ENCODE results near the gene RRP8.

RRP8 gene

DNA sequence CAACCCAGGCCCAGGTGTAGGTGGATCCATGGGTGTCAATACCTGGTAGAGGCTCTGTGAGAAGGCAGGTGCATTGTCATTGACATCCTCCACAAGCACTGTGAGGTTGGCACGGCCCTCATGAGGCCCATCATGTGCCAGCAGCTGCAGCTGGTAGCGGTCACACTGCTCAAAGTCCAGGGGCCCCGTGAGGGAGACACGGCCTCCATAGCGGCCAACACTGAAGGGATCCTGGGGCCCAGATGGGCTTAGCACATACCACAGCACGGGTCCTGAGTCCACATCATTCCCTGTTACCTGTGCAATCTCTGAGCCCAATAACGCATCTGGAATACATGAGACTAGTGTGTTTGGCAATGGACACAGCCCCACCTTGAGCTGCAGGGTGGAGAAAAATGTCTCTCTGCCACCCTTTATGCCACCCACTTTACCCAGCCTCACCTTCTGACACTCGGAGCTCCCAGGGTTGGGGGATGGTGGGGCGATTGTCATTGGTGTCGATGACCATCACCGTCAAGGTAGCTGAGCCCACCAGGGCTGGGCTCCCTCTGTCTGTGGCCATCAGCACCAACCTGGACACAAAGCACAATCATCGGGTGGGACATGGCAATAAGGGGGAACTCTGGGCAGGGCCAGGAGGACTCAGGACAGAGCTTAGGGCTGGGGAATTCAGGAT is 21.9 kb upstream of the RRP8 start:
- H3K4me3 ChIP-seq (ENCODE audit: low read length in 2 of 2), result no peak overlapping the region
- H3K4me1 ChIP-seq (ENCODE audit: control insufficient read depth, insufficient read depth, low read length), result no peaks in the 10 kb centered on the region
- no peaks in the 10 kb centered on the region for H3K27me3 ChIP-seq (ENCODE audit: control insufficient read depth in 1 of 2, insufficient read depth in 2 of 2, low read length in 2 of 2)
- H3K9ac ChIP-seq (ENCODE audit: low read length in 2 of 2), result no peak overlapping the region
- H3K36me3 ChIP-seq (ENCODE audit: control insufficient read depth in 2 of 2, insufficient read depth in 2 of 2, low read length in 2 of 2), result peaks cover 55 to 58% of the 10 kb centered on the region in 2 donors
- no peaks in the 10 kb centered on the region for H3K9me3 ChIP-seq (ENCODE audit: control insufficient read depth in 2 of 2, low read length in 2 of 2)
- H3K27ac ChIP-seq (ENCODE audit: low read length), result no peak overlapping the region

DNA sequence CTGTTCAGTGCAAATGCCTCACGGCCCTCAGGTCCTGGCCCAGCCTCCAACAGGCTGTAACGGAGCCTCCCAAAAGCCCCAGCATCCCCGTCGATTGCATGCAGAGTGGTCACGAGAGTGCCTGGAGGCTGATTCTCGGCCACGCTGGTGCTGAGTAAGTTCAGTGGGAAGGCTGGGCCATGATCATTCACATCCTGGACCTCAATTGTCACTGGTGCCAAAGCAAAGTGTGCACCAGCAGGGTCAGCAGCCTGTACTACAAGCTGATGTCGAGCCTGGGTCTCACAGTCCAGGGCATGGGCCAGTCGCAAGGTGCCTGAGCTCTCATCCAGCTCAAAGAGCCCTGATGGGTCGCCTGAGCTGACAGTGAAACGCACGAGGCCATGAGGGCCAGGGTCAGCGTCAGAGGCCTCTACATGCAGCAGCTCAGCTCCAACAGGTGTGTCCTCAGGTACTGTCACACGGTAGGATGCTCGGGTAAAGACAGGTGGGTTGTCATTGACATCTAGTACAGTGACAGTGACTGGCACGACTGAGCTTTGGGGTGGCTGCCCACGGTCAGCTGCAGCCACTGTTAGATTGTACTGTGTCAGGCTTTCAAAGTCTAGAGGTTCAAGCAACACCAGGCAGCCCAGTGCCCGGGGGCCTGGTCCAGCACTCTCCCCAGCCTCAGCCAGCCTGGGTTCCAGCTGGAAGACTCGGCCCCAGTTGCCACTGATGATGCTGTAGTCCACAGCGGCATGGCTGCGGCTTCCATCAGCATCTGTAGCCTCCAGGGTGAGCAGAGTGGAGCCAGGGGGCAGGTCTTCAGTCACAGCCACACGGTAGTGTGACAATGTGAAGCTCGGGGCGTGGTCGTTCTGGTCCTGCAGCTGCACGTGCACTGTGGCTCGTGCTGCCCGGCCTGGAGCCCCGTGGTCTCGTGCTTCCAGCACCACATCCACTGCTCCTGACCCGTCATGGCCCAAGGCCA is 20.3 kb upstream of the RRP8 start:
- Histone ChIP-seq H3K36me3 (ENCODE audit: control insufficient read depth in 2 of 2, insufficient read depth in 2 of 2, low read length in 2 of 2) (peaks cover 42 to 45% of the 10 kb centered on the region in 2 donors), H3K9ac (ENCODE audit: low read length in 2 of 2) (no peak overlapping the region), H3K4me1 (ENCODE audit: control insufficient read depth, insufficient read depth, low read length) (peaks cover 12% of the 10 kb centered on the region), H3K27ac (ENCODE audit: low read length) (no peak overlapping the region), H3K27me3 (ENCODE audit: control insufficient read depth in 1 of 2, insufficient read depth in 2 of 2, low read length in 2 of 2) (no peaks in the 10 kb centered on the region), H3K4me3 (ENCODE audit: low read length in 2 of 2) (no peak overlapping the region), H3K9me3 (ENCODE audit: control insufficient read depth in 2 of 2, low read length in 2 of 2) (no peaks in the 10 kb centered on the region)

DNA sequence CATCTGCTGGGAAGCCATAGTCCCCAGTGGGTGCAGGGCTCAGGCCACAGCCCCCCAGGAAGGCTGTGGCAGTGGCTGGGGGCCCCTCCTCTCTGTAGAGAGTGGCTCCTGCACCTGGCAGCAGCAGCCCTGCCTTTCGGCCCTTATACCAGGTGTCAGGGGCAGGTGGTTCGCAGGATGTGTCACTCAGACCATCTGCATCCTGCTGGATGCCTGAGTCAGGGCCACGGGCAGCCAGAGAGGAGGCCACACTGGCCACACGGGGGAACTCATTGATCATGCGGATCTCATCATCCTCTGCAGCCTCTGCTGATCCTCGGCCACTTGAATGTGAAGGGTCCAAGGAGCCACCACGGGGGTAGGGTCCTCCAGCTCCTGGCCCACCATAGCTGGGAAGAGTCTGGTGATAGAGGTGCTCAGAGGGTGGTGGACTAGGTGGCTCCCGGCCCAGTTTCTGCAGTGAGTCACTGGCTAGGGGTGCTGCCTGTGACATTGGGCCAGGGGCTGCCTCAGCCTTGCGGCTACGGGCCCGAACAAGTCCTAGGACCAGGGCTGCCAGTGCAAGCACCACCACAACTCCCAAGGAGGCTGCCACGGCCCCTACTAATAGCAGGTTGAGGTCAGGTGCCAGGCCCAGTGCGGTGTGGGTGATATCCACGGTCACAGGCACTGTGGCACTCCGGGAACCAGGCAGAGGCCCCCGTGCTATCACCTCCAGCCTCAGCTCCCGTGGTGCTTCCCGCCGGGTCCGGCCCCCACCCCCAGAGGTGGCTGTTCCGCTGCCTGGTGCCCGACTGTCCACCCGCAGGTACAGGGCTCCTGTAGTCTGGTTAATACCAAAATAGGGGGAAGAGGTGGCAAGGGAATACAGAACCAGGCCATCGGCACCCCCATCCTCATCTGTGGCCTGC is 19.1 kb upstream of the RRP8 start:
- Histone ChIP-seq H3K4me3 (ENCODE audit: low read length in 2 of 2) (no peak overlapping the region), H3K9me3 (ENCODE audit: control insufficient read depth in 2 of 2, low read length in 2 of 2) (no peaks in the 10 kb centered on the region), H3K27ac (ENCODE audit: low read length) (no peak overlapping the region), H3K9ac (ENCODE audit: low read length in 2 of 2) (no peak overlapping the region), H3K27me3 (ENCODE audit: control insufficient read depth in 1 of 2, insufficient read depth in 2 of 2, low read length in 2 of 2) (no peaks in the 10 kb centered on the region), H3K4me1 (ENCODE audit: control insufficient read depth, insufficient read depth, low read length) (peaks cover 22% of the 10 kb centered on the region), H3K36me3 (ENCODE audit: control insufficient read depth in 2 of 2, insufficient read depth in 2 of 2, low read length in 2 of 2) (peaks cover 34 to 40% of the 10 kb centered on the region in 2 donors)

DNA sequence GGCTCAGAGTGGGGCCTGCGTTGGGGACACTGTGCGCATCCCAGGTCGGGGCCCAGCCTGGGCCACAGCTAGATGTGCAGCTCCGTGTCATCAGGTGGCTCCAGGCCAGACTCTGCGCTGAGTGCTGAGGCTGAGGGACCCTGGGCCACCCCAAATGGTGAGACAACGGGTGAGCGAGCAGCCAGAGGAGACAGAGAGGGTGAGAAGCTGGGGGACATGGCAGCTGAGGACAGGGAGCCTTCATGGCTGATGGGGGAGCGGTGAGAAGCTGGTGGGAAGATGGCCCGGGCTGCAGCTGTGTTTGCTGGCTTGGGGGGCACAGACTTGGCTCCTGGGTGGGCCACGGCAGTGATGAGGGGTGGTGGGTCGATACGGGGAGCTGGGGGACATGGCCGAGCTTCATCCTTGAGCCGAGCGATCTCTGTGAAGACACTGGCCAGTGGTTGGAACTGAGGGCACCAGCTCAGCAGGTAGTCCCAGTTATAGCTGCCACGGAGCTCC is 18.3 kb upstream of the RRP8 start:
- H3K36me3 ChIP-seq (ENCODE audit: control insufficient read depth in 2 of 2, insufficient read depth in 2 of 2, low read length in 2 of 2), result peaks cover 28 to 36% of the 10 kb centered on the region in 2 donors
- H3K27me3 ChIP-seq (ENCODE audit: control insufficient read depth in 1 of 2, insufficient read depth in 2 of 2, low read length in 2 of 2), result no peaks in the 10 kb centered on the region
- no peak overlapping the region for H3K4me3 ChIP-seq (ENCODE audit: low read length in 2 of 2)
- no peak overlapping the region for H3K27ac ChIP-seq (ENCODE audit: low read length)
- no peaks in the 10 kb centered on the region for H3K9me3 ChIP-seq (ENCODE audit: control insufficient read depth in 2 of 2, low read length in 2 of 2)
- no peak overlapping the region for H3K9ac ChIP-seq (ENCODE audit: low read length in 2 of 2)
- peaks cover 29% of the 10 kb centered on the region for H3K4me1 ChIP-seq (ENCODE audit: control insufficient read depth, insufficient read depth, low read length)

DNA sequence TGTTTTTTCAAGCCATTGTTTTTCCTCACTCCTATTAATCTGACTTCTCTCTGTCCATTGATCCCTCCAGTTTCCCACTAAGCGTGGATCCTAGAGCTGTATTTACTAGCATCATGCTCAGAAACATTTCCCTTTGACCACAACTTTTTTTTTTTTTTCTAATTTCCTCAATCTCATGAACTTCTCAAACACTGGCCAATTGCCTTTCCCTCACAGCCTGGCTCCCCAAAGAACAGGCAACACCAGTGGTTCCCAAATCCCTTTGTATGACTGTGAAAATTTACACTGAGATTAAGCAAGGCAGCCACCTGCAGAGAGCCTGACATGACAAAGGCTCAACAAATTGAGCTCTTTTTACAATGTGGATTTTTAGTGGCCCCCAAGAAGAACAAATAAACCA is 17.2 kb upstream of the RRP8 start:
- Histone ChIP-seq H3K36me3 (ENCODE audit: control insufficient read depth in 2 of 2, insufficient read depth in 2 of 2, low read length in 2 of 2) (peaks cover 28 to 34% of the 10 kb centered on the region in 2 donors), H3K27ac (ENCODE audit: low read length) (no peak overlapping the region), H3K9me3 (ENCODE audit: control insufficient read depth in 2 of 2, low read length in 2 of 2) (no peaks in the 10 kb centered on the region), H3K4me1 (ENCODE audit: control insufficient read depth, insufficient read depth, low read length) (peaks cover 29% of the 10 kb centered on the region), H3K27me3 (ENCODE audit: control insufficient read depth in 1 of 2, insufficient read depth in 2 of 2, low read length in 2 of 2) (no peaks in the 10 kb centered on the region), H3K9ac (ENCODE audit: low read length in 2 of 2) (no peak overlapping the region), H3K4me3 (ENCODE audit: low read length in 2 of 2) (no peak overlapping the region)

DNA sequence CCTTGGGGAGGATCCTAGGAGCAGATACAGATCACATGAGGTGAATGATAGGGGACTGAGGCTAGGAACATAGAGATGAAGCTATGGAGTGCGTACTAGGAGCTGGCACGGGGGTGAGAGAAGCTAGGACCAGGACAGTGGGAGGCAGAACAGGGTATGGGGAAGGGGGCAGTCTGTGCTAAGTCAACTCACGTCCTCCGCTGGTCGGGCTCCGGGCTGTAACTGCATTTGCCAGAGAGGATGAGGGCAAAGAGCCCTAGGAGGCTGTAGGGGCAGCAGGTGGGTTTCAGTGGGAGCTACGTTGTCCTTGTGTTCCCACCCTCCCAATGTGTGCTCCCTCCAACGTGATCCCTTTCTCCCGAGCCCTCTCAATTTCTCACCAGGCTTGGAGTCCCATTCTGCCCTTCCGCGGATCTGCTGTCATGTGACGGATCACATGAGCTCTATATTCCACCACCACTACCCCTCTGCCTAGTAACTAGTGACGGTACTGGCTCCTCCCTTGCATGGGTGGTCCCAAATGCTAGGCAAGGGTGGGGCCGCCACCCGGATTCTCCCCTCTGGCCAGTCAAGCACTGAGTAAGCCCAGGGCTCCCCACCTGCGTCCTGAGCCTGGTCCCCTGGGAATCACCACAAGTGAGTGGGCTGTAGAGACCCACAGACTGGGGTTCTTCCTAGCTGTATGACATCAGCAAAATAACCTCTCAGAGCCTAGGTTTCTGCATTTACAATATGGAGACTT is 15.8 kb upstream of the RRP8 start, which contains the start of gene TPP1:
TPP1 (minus strand) TSS at position 419 of the 742 bp plus-strand sequence; CDS start at position 397, 22 bp downstream.
- H3K36me3 ChIP-seq (ENCODE audit: control insufficient read depth in 2 of 2, insufficient read depth in 2 of 2, low read length in 2 of 2), result peaks cover 24 to 31% of the 10 kb centered on the region in 2 donors

DNA sequence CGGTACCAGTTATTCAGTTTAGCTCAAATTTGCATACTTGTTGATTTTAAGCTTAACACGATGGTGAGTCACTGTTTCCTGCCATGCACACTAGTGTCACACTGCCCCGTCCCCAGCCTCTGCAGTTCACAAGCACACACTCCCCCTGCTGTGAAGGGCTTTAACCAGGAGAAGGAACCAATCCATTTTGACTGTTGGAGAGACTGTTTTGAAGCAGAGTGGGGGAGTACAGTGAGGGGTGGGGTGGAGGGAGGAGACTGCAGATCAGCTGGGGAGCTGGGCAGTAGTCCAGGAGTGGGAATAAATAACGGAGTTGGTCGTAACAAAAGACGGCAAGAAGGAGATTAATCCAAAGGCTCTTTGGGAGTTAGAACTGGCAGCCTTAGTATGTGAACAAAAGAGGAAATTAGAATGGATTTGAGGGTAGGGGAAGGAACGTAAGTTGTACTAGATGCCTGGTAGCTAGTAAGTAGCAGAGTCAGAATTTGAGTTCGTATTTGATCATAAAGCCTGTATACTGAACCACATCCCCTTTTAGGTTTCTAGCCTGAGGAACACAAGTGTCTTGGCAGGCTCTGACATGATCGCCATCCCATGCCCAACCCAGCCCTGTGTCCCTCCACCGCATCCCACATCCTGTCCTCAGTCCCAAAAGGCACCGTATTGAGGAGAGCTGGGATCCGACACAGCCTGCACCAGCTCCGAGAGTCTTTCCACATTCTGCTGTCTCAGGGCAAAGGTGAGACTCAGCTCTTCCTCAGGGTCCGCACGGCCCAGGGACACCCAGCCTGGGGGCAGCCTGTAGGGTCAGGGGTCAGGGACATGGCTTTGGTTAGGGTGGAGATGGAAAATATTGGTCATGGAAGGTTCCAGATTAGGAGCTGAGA is 14.9 kb upstream of the RRP8 start:
- Histone ChIP-seq H3K4me3 (ENCODE audit: low read length in 2 of 2) (peak overlapping the region; percentile 98 to 100), H3K9ac (ENCODE audit: low read length in 2 of 2) (peak overlapping the region; percentile 94 to 97), H3K27ac (ENCODE audit: low read length) (peak overlapping the region; percentile 93), H3K9me3 (ENCODE audit: control insufficient read depth in 2 of 2, low read length in 2 of 2) (no peaks in the 10 kb centered on the region), H3K27me3 (ENCODE audit: control insufficient read depth in 1 of 2, insufficient read depth in 2 of 2, low read length in 2 of 2) (no peaks in the 10 kb centered on the region), H3K4me1 (ENCODE audit: control insufficient read depth, insufficient read depth, low read length) (peaks cover 32% of the 10 kb centered on the region), H3K36me3 (ENCODE audit: control insufficient read depth in 2 of 2, insufficient read depth in 2 of 2, low read length in 2 of 2) (peaks cover 22 to 27% of the 10 kb centered on the region in 2 donors)

More for the DNA sequence above, 15.8 kb upstream of the RRP8 start, which contains the start of gene TPP1:
- peak within 1 kb of the TSS; percentile 94 to 97 for H3K9ac ChIP-seq (ENCODE audit: low read length in 2 of 2)
- H3K27me3 ChIP-seq (ENCODE audit: control insufficient read depth in 1 of 2, insufficient read depth in 2 of 2, low read length in 2 of 2), result no peaks in the 10 kb centered on the region
- peak within 1 kb of the TSS; percentile 98 to 100 for H3K4me3 ChIP-seq (ENCODE audit: low read length in 2 of 2)
- no peaks in the 10 kb centered on the region for H3K9me3 ChIP-seq (ENCODE audit: control insufficient read depth in 2 of 2, low read length in 2 of 2)
- peaks cover 29% of the 10 kb centered on the region for H3K4me1 ChIP-seq (ENCODE audit: control insufficient read depth, insufficient read depth, low read length)
- peak within 1 kb of the TSS; percentile 93 for H3K27ac ChIP-seq (ENCODE audit: low read length)

DNA sequence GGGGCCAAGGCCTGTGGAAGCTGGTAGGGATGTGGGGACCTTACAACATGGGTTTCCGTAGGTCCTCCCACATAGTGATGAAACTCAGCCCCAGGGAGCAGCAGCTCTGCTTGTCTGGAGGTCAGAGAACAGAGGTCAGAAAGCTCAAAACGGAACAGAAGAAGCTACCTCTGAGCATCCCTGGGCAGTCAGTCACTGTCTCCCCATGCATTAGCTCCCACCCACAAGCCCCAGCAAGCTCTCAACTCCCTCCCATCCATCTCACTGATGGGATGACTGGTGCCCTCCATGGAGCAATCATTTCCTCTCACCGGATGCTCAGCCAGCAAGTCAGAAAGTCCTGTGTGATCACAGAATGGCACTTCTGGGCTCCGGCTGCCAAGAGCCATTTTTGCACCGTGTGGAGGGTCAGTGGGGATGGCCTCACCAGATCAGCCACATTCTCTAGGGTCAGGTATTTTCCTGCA is 13.9 kb upstream of the RRP8 start:
- peak overlapping the region in 1 of 2 donors; percentile 36 for H3K9ac ChIP-seq (ENCODE audit: low read length in 2 of 2)

More for the DNA sequence above, 13.9 kb upstream of the RRP8 start:
- H3K4me1 ChIP-seq (ENCODE audit: control insufficient read depth, insufficient read depth, low read length), result peaks cover 42% of the 10 kb centered on the region
- peak overlapping the region in 1 of 2 donors; percentile 100 for H3K4me3 ChIP-seq (ENCODE audit: low read length in 2 of 2)
- H3K9me3 ChIP-seq (ENCODE audit: control insufficient read depth in 2 of 2, low read length in 2 of 2), result no peaks in the 10 kb centered on the region
- H3K27me3 ChIP-seq (ENCODE audit: control insufficient read depth in 1 of 2, insufficient read depth in 2 of 2, low read length in 2 of 2), result no peaks in the 10 kb centered on the region
- peak overlapping the region; percentile 31 for H3K27ac ChIP-seq (ENCODE audit: low read length)
- peaks cover 22 to 23% of the 10 kb centered on the region in 2 donors for H3K36me3 ChIP-seq (ENCODE audit: control insufficient read depth in 2 of 2, insufficient read depth in 2 of 2, low read length in 2 of 2)
